AML-193 (cell line): ENCODE data around the gene ZIC4.
A peak's percentile ranks its signal among the peaks of the same experiment; 100 is the strongest.

Experiments
- DNase-seq, 2 experiments: peaks; one replicate each; lab custom pipeline; 2025; lab: John Stamatoyannopoulos, UW

The ZIC4 gene

GRCh38 chr3:147370349-147370748, 36.0 kb downstream of the ZIC4 start:
- DNase-seq, result no peak

GRCh38 chr3:147369661-147370123, 36.7 kb downstream of the ZIC4 start:
- DNase-seq, result no peak

GRCh38 chr3:147369231-147369630, 37.1 kb downstream of the ZIC4 start:
- no peak for DNase-seq

- DNase-seq, result no peak
Observed at GRCh38 chr3:147368561-147369221, 37.7 kb downstream of the ZIC4 start.

- no peak for DNase-seq
Observed at GRCh38 chr3:147368151-147368550, 38.2 kb downstream of the ZIC4 start.

- DNase-seq, result no peak
Observed at GRCh38 chr3:147367676-147368075, 38.7 kb downstream of the ZIC4 start.

GRCh38 chr3:147365196-147366115, 40.9 kb downstream of the ZIC4 start:
- no peak for DNase-seq

- no peak for DNase-seq
Observed at GRCh38 chr3:147364771-147365170, 41.6 kb downstream of the ZIC4 start.

- DNase-seq, result peak; percentile 34 to 55
Observed at GRCh38 chr3:147361454-147362420, 44.6 kb downstream of the ZIC4 start.

- no peak for DNase-seq
Observed at GRCh38 chr3:147360646-147361453, 45.5 kb downstream of the ZIC4 start.

GRCh38 chr3:147360051-147360439, 46.3 kb downstream of the ZIC4 start:
- DNase-seq, result no peak

GRCh38 chr3:147359177-147360050, 46.9 kb downstream of the ZIC4 start:
- no peak for DNase-seq

GRCh38 chr3:147358144-147358992, 48.0 kb downstream of the ZIC4 start:
- no peak for DNase-seq

- DNase-seq, result no peak
Observed at GRCh38 chr3:147356909-147357900, 49.1 kb downstream of the ZIC4 start.

GRCh38 chr3:147356145-147356908, 50.0 kb downstream of the ZIC4 start:
- DNase-seq, result no peak

- DNase-seq, result no peak
Observed at GRCh38 chr3:147355753-147356090, 50.6 kb downstream of the ZIC4 start.

- DNase-seq, result no peak
Observed at GRCh38 chr3:147355084-147355752, 51.1 kb downstream of the ZIC4 start.
